GM12872 (cell line): ENCODE measurements around the gene PSORS1C2.

ENCODE experiments used
- TF ChIP-seq, protein P1 (sequence below): IDR thresholded peaks from 3 replicates; pipeline ENCODE4 v1.5.1; 2011; ENCODE audit warnings: low read depth, mild to moderate bottlenecking, low read length, moderate library complexity; ENCODE audit not compliant: insufficient read depth

PSORS1C2 gene

GRCh38 chr6:31094389-31094881 lies 44.4 kb downstream of the PSORS1C2 start:
- TF ChIP-seq, protein P1, sequence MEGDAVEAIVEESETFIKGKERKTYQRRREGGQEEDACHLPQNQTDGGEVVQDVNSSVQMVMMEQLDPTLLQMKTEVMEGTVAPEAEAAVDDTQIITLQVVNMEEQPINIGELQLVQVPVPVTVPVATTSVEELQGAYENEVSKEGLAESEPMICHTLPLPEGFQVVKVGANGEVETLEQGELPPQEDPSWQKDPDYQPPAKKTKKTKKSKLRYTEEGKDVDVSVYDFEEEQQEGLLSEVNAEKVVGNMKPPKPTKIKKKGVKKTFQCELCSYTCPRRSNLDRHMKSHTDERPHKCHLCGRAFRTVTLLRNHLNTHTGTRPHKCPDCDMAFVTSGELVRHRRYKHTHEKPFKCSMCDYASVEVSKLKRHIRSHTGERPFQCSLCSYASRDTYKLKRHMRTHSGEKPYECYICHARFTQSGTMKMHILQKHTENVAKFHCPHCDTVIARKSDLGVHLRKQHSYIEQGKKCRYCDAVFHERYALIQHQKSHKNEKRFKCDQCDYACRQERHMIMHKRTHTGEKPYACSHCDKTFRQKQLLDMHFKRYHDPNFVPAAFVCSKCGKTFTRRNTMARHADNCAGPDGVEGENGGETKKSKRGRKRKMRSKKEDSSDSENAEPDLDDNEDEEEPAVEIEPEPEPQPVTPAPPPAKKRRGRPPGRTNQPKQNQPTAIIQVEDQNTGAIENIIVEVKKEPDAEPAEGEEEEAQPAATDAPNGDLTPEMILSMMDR: no peak

- TF ChIP-seq, protein P1: no peak
Measured at GRCh38 chr6:31092769-31093505, 45.9 kb downstream of the PSORS1C2 start.

GRCh38 chr6:31092238-31092637 lies 46.6 kb downstream of the PSORS1C2 start:
- TF ChIP-seq, protein P1: no peak

GRCh38 chr6:31091680-31092079 lies 47.2 kb downstream of the PSORS1C2 start:
- TF ChIP-seq, protein P1: no peak

DNA sequence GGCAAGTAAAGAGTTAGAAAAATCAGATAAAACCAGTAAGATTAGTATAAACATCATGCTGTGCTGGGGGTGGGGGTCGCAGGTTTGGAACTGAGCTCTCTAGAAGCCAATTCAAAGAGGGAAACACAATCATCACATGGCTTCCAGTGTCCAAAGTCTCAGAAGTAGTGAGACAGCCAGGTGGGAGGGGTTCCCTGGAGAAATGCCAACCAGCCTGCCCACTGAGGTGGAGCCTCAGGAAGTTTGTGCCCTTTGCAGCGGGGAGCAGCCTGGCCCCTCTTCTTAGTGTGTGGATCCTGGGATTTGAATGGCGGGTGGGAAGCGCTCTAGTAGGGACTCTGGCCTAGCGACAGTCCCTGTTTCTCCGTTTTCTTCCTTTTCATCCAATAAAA lies 47.9 kb downstream of the PSORS1C2 start:
- TF ChIP-seq, protein P1: no peak

GRCh38 chr6:31090275-31090972 lies 48.4 kb downstream of the PSORS1C2 start:
- TF ChIP-seq, protein P1: no peak
